HG02973 (cell line): ENCODE measurements around the gene TCF20.

Source experiments
- ATAC-seq: cut with Tn5 transposase; IDR thresholded peaks from one replicate; pipeline ENCODE4 v1.9.1; 2021; ENCODE audit warnings: moderate library complexity; ENCODE audit not compliant: unreplicated experiment

TCF20 gene

DNA sequence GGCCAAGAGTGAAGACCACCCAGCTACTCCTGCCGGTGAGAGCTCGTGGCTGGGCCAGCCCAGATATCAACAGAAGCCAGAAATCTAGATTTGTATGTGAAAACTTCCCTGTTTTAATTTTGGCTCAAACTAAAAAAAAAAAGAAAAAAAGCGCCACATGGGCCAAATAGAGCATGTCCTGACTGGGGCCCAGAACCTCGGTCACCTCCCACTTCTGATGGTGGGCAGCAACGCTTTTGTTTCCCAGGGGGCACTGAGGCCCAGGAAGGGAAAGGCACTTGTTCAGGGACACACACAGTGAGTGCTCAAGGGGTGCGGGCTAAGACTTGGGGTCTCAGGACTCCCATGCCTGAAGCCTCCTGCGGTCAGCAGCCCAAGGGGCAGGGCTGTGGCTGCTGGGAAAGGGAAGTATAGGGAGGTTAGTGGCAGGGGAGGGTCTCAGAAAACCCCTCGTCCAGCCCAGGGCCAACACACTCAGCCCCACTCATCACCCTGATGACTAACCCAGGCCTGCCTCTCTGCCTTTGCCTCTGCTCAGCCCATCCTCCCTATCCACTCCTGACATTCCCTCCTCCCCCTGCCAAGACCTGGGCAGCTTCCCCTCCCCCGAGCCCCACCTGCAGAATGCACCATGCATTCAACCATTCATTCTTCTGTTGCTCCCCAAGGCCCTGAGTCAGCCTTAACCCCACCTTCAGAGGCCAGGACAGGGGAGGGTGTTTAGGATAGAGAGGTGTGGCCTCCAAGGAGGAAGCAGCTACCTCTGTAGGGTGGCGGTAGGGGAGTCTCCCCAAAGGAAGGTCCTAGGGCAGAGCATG, 30.0 kb upstream of the TCF20 start:
- ATAC-seq = no peak

DNA sequence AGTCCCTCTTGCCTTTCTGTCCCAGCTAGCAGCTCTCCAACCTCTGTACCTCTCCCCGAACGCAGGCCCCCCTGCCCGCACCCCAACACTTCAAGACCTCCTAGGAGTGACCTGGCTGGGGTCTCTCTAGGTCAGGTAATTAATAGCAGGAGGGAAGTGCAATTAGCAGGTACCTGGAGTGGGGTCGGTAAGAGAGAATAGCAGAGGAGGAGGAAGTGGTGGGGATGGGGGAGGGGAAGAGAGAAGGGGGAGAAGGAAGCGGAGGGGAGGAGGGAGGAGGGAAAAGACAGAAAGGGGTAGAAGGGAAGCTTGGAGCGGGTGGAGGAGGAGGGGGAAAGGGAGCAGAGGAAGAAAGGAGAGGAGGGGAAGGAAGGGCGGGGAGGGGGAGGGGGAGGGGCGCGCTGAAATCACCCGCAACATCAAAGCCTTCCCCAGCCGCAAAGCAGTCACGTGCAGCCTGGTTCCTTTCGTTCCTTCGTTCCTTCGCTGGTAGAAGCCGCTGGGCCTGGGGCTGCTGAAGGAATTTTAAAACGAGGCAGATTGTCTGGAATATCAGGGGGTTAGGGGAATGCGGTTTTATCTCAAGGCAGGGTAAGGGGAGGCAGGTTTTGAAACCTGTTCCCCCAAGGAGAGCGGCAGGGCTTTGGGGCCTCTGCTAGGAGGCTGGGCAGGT, 29.3 kb upstream of the TCF20 start:
- ATAC-seq = no peak

DNA sequence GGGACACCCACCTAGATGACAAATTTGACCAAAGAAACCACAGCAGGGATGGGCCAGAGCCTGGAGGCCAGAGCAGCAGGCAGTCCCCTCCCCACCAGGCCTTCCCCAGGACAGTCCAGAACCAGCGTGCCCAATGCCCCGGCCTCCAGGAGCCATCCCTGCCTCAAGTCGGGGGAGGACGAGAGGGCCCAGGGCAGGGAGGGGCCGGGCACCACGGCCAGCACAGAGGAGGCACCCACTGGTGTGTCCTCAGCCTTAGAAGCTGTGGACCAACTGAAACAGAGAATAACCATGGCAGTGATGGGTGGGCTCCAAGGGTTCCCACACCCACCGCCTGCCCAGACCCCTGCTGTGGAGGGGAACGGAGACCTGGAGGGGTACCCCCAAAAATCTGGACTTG, 28.3 kb upstream of the TCF20 start:
- ATAC-seq = no peak

DNA sequence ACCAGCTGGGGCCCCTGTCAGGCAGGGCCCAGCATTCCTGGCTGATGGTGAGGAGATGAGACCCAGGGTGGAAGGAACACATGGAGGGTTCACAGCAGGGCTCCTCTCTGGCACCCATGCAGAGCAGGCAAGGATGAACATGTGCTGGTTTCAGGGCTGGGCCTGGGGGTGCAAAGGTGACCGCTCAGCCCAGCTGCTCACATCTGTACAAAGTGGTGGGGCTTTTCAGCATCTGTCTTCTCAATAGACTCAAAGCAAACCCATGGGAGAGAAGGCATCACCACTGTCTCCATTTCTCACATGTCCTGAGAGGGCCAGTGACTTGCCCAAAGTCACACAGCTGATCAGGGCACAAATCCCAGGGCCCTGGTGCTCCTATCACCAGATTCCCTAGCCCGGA, 27.3 kb upstream of the TCF20 start:
- no peak for ATAC-seq

DNA sequence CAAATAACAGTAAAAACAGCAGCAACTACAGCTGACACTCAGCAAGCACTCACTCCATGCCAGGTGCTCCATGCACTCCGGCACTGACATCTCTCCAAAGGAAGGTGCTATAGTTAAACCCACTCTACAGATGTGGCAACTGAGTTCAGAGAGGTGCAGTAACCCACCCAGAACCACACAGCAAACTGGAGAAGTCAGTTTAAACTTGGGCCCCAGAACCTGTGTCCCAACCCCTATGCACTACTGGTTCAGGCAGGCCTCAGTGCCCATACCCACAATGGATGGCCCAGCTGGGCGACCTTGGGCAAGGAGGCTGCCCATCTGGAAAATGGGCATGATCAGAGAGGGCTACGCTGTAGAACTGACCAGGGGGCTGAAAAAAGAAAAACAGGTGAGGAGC, 26.4 kb upstream of the TCF20 start:
- no peak for ATAC-seq

DNA sequence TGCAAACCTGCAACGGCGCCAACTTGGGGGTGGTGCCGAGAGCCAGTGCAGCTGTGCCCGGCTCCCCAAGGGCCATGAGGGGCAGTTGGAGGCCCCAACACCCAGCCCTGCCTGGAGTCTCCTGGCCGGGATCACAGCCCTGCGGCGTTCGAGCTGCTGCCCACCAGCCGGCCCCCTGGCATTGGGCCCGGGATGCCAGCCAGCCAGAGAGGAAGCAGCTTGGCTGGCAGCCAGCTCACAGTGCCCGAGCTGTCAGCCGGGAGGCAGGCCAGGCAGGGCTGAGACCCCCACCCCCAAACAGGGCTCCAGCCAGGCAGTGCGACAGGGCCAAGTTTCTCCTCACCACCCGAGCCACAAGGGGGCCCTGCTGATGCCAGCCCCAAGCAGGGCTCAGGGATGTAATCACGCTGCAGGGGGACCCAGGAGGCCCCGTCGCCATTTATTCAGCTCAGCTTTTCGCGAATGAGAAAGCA, 26.0 kb upstream of the TCF20 start:
- ATAC-seq = no peak

DNA sequence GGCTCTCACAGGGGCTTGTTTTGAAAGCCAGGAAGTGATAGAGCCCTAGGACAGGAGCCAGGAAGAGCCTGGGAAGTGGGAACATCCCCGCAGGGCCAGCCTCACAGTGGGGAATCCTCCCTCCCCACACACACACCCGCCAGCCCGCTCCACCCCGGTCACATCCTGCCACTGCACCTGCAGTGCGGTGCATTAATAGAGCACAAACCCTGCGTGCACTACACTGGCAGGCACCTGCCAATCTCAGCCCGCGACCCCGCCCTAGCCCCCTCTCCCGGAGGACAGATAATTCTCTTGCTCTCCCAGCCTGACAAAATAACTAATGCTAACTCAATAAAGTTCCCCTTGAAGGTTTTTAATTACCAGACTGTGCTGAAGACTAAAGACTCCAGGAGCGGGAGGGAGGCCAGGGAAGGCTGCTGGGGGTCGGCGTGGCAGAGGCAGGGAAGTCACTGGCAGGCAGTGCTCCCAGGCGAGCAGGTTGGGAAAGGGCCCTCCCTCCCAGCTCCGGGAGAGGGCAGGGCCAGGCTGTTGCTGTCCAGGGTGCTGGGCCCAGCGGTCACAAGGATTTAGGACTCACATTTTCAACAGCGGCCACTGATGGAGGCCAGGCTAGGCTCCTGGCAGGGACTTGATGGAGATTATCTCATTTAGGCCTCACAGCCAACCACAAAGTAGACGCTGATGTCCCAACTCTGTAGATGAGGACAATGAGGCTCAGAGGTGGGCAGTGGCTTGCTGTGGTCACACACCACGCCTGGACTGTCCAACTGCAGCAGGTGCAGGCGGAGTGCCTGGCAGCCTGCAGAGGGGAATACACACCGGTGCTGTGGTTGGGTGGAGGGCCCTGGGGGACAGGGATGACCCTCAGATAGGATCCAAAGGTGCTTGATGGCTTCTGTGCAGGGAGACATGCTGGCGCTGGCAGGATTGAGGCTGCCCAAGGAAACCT, 23.9 kb upstream of the TCF20 start:
- ATAC-seq = no peak

DNA sequence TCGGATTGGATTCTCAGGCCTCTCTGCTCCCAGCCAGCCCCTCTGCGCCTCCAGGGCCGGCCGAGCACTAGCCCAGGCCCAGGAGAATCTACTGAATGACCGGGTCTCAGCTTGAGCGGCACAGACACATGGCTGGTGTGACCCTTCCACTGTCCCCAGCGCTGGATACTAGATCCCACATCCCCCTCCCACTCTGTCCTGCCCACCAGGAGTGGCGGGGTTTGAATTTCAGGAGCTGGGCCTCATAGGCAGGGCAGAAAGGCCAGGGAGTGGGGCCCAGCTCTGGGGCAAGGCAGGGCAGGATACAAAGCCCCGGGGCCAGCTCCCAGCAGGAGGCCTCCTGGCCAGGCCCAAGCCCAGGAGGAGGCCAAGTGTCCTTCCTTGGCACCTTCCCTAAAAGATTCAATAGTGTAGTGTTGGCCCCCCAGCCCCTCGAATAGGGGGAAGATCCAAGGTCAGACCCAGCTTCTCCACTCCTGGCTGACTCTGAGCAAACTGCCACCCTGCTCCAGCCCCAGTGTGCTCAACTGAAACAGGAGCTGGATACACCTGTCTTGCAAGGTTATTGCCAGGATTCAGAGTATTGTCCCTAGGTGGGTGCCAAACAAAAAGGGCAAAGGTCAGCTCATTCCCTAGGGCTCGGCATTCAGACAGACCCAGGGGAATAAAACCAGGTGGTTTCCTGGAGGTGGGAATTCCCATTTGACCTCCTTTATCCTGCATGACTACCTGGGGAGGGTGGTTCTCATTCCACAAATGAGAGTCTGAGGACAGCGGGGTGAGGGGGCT, 22.5 kb upstream of the TCF20 start:
- ATAC-seq = no peak

DNA sequence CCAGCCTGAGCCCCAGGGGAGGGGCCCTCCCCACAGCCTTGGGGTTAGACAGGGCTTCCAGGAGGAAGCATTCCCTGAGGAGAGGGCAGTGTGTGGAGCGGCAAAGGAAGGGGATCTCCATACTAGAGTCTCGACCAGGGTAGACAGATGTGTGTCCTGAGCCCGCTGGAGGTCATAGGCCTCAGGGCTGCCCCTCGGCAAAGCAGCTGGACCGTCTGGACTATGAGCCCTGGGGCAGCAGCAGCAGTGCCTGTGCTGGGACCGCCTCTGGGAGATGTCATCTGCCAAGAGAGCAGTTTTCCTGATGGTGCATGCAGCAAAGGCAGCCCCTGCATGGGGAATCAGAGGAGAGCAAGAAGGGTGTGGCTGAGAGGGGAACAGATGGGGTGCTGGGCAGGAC, 20.8 kb upstream of the TCF20 start:
- no peak for ATAC-seq

DNA sequence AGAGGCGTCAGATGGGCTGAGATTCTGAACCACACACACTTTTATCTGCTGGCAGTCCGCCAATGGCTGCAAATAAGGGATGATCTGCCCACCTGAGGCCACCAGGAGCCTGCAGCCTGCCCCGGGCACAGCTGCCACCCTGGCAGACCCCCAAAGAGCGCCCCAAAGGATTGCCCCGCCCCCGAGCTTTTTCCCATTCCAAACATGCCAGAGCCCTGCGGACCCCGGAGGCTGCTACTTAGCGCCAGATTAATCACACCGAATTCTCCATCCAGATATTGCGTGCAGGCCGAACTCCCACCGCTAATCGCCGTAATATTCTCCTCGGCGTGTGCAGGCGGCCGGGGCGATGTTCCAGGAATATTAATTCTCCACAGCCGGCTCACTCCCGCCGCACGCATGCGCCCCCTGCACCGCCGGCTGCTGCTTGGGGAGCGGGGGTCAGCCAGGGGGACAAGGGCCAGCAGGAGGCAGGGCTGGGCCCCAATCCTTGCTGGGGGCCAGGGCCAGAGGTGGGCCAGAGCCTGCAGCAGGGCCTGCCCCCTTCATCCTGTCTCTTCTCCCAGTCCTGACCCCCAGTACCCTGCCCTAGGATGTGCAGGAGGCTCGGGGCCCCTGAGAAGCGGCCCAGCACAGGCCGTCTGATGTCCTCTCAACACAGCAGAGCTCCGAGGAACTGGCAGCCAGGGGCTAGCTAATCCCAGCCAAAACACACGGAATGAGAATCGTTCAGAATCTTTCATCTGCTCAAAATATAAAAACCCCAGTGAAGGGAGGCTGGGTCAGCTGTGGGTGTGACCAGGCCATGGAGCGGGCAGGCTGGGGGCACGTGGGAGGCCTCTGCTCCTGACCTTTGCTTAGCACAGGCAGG, 19.5 kb upstream of the TCF20 start:
- ATAC-seq = no peak

DNA sequence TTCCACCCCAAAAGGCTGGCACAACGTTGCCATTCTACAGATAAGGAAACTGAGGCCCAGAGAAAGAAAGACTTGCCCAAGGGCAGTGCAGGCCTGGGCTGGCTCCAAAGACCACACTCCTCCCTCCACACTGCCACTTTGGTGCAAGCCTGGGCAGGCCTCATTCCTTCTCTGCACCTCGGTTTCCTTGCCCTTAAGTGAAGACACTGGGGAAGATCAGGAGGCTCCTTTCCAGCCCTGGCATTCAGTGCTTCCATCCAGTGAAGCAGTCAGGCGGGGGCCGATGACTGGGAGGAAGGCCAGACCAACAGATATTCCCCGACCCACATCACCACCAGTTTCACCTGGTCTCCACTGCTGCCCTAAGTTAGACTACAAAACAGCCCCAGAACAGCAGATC, 18.3 kb upstream of the TCF20 start:
- ATAC-seq = no peak

DNA sequence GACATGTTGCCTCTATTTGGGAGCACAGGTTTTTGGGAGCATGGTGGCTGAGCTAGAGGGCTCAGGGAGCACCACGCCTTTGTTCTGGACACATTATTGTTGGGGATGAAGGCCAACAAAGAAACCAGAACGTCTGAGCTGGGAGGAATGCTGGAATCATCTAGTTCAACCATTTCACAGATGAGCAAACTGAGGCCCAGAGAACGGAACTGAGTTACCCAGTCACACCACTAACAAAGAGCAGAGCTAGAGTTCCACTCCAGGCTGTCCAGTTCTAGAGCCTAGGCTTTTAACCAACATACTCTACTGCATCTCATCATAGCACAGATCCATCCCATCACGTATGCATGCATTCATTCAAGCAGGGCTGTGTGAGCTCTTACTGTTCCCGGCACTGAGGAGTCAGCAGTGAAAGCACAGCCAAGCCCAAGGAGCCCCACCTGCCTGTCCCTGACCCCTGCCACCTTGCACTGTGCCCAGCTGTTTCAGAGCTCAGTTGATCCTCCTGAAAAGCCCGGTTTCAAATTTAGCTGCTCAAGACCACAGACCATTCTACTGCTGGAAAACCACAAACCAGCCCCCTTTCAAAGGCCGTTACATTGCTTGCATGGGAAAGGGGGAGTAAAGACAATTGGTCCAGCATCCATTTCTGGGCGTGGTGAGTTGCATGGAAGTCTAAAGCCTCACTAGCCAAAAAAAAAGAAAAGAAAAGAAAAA, 16.9 kb upstream of the TCF20 start:
- no peak for ATAC-seq

DNA sequence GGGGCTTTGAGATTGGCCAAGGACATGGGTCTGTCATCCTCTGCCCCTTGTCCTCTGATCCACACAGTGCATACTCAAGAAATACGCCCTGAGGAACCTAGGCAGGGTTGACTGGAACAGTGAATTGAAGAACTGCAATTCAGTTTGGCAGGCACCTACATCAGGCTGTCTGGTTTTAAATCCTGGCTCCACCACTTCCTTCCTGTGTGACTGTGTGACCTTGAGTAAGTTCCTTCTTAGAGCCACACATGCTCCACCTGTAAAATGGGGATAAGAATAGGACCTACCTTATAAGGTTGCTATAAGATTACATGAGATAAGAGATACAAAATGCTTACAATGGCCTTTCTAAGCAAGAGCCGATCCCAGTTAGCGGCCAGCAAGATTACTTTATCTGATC, 15.8 kb upstream of the TCF20 start:
- no peak for ATAC-seq

DNA sequence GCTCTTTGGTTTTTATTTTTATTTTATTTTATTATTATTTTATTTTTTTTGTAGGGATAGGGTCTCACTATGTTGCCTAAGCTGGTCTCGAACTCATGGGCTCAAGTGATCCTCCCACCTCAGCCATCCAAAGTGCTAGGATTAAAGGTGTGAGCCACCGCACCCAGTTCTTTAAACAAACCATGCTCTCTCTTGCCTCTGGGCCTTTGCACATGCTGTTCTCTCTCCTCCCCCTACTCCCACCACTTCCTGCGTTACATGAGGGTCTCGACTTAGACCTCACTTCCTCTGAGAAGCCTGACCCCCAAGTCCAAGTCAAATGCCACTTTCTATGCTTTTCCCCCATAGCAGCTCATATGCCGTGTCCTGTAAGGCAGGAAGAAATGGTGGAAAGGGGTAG, 15.2 kb upstream of the TCF20 start:
- no peak for ATAC-seq

DNA sequence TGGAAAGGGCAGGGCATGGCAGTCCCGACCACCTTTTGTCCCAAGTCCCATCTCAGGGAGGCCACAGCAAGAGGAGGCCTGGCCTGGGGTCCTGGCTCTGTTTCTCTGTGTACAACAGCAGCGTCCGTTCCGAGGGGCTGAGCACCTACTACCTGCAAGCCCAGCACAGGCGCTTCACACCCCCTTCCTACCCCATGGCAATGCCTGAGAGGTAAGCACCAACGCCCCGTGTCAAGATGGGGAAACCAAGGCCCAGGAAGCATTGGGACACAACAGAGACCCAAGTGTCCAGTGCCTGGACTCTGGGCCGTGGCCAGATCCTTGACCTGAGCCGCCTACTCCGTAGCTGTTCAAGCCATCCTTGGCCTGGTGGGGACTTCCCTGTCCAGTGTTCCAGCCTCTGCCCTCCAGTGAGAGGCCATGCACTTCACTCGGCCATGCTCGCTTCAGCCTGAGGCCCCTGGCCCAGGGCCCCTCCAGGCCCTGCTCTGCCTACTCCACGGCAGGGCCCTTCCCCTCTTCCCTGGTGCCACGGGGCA, 14.3 kb upstream of the TCF20 start:
- no peak for ATAC-seq

DNA sequence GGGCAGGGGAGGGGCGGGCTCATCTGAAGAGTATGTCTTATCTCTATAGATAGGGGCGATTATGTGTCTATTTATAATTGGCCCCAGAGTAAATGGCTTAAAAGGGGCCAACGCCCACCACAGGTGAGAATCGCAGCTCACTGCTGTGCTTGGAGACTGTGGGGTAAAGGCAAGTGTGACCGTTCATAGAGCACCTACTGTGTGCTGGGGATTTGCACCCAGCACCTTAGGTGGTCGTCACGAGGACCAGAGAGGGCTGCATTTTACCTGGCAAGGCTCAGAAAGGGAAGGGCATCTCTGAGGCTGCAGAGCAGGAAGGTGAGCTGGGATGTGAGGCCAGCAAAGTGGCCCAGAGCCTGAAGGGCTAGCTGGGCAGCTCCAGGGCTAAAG, 13.7 kb upstream of the TCF20 start:
- no peak for ATAC-seq

DNA sequence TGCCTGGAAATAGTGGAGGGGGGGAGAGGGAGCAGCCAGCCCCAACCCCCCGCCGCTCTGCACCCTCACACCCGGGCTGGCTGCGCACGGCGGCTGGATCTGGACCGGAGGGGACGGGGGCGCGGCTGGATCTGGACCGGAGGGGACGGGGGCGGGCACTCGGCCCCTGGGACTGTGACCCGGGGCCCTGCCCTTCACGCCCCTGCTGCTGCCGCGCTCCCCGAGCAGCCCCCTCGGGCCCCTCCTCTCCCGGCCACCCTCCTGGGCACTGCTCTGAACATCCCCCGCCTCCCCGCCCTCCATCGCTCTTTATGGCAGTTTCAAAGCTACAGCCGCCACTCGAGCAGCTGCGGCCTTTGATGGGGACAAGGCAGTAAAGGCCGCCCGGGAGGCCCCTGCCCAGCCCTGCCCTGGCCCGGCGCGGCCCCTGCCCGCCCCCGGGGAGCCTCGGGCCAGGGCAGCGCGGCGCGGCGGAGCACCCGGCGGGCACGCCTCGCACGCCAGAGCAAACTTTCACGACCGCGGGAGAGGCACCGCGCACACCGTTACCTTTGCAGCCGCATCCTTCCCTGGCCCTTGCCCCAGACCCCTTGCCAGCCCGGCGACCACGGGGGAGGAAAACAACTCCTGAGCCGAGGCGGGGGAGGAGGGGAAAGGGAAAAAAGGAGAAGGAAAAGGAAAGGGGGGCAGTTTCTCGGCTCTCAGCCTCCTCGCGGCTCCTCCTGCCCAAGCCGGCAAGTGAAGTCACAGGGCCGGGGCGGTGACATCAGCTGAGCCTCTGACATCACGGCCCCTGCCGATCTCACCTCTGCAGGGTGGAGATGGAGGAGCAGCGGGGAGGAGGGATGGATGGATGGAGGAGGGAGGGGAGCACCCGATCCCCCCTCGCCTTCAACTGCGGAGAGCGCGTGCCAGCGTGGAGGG, 13.1 kb upstream of the TCF20 start:
- no peak for ATAC-seq

DNA sequence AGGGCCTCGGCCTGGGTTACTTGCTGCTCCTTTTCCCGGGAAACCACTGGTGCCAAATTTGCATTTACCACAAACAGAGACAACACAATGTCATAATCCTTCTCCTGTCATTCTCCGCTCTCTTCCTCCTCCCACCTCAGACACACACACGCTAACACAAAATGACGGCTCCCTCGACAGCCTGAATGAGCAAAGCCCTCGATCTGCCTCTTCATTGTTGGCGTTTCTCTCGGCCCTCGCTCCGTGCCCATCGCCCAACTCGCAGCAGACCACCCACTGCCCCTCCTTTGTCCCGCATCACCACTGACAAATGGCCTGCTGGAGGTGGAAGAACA, 12.5 kb upstream of the TCF20 start:
- ATAC-seq = no peak
